K562 (cell line): Measurements from ENCODE around the gene ZNF668. TPM values are rescaled to one million over a fixed set of nuclear protein-coding genes. Genes with fewer than 3 reads are reported as not detected.

Experiments used
- ATAC-seq: fragments of 200-7000 bp; cut with Tn5 transposase; 3 replicates; pipeline ENCODE4 v1.9.1; 2020; ENCODE audit warnings: moderate library complexity
- BruUV-seq: library from RNA; stranded (reverse); fragments of 400-500 nt; replicated peaks from 2 replicates; lab custom pipeline; 2021; lab: Mats Ljungman, UMichigan
- CTCF ChIA-PET: fragments of 300-600 bp; formaldehyde crosslinking; extraction: SDS; loops from one replicate; lab custom pipeline; 2021; ENCODE audit warnings: low intra/inter-chr PET ratio; lab: Yijun Ruan, JAX
- POLR2A ChIA-PET: fragments of 300-600, 350-650 bp; sonication (Branson Sonifier 250); formaldehyde crosslinking; extraction: SDS; loops from one replicate; lab custom pipeline; 2021; ENCODE audit warnings: antibody characterized with exemption, inconsistent platforms; lab: Yijun Ruan, JAX
- DNase-seq, 4 experiments: peaks; one replicate each; pipeline versions ENCODE4 v3.0.0 to v3.0.0-alpha.2; 2011 to 2018; ENCODE audit warnings: low spot score in 3 of 4, mixed read lengths in 3 of 4; ENCODE audit errors: extremely low read depth in 1 of 4
- FAIRE-seq: peaks from 2 replicates; lab custom pipeline; 2011; peaks lifted over from hg19 to GRCh38; lab: Jason Lieb, UNC
- H2AFZ ChIP-seq: 2 replicates; pipeline ENCODE4 v1.6.0; 2011; ENCODE audit warnings: low read depth, low read length, control low read depth, inconsistent platforms
- H3K27ac ChIP-seq: fragments of 200-600 bp; 3 replicates; pipeline ENCODE4 v1.8.0; 2011; ENCODE audit warnings: low read depth, mild to moderate bottlenecking, control low read depth, inconsistent platforms, low read length, moderate library complexity, mixed read lengths; ENCODE audit errors: extremely low read depth
- H3K27me3 ChIP-seq, 2 experiments: fragments of 300-600 bp in 1 of 2; 2 replicates in 1 of 2; 3 replicates in 1 of 2; pipeline versions ENCODE4 v1.6.0 to v1.8.0; 2011; ENCODE audit warnings: inconsistent platforms in 2 of 2, low read length in 2 of 2, mild to moderate bottlenecking in 1 of 2, mixed read lengths in 1 of 2, moderate library complexity in 1 of 2; ENCODE audit not compliant: control insufficient read depth in 2 of 2, insufficient read depth in 2 of 2
- H3K36me3 ChIP-seq: fragments of 300-600 bp; 3 replicates; pipeline ENCODE4 v1.8.0; 2011; ENCODE audit warnings: mild to moderate bottlenecking, low read length, inconsistent platforms; ENCODE audit not compliant: control insufficient read depth, insufficient read depth
- H3K4me1 ChIP-seq, 2 experiments: fragments of 200-600 bp in 1 of 2; replicated peaks in 1 of 2; 2 replicates in 1 of 2; 3 replicates in 1 of 2; pipeline versions ENCODE4 v1.5.1 to v1.8.0; 2011; ENCODE audit warnings: inconsistent platforms in 2 of 2, low read length in 2 of 2, mild to moderate bottlenecking in 1 of 2, mixed read lengths in 1 of 2, moderate library complexity in 1 of 2; ENCODE audit not compliant: control insufficient read depth in 2 of 2, insufficient read depth in 2 of 2
- H3K4me2 ChIP-seq: 2 replicates; pipeline ENCODE4 v1.6.1; 2011; ENCODE audit warnings: low read length, control low read depth, inconsistent platforms, mixed read lengths; ENCODE audit not compliant: insufficient read depth
- H3K4me3 ChIP-seq: fragments of 200-600 bp; sonication (generic), shearing (Covaris generic); 2 replicates; pipeline ENCODE4 v1.5.1; 2016; ENCODE audit warnings: control low read depth, inconsistent platforms
- H3K79me2 ChIP-seq: fragments of 200-600 bp; 3 replicates; pipeline ENCODE4 v1.8.0; 2011; ENCODE audit warnings: low read length, inconsistent platforms; ENCODE audit not compliant: control insufficient read depth, insufficient read depth
- H3K9ac ChIP-seq, 2 experiments: 2 replicates each; pipeline versions ENCODE4 v1.6.0 to v1.6.1; 2011; ENCODE audit warnings: low read depth in 2 of 2, low read length in 2 of 2, control low read depth in 1 of 2, inconsistent platforms in 1 of 2, mild to moderate bottlenecking in 1 of 2, mixed read lengths in 1 of 2; ENCODE audit not compliant: insufficient read depth in 1 of 2
- H3K9me1 ChIP-seq: one replicate; pipeline ENCODE4 v1.6.0; 2011; ENCODE audit warnings: inconsistent platforms, mild to moderate bottlenecking, low read length, moderate library complexity; ENCODE audit not compliant: control insufficient read depth, insufficient read depth
- H3K9me3 ChIP-seq: replicated peaks from 2 replicates; pipeline ENCODE4 v1.5.1; 2011; ENCODE audit warnings: low read depth, low read length, inconsistent platforms; ENCODE audit not compliant: control insufficient read depth, insufficient read depth
- H4K20me1 ChIP-seq: replicated peaks from 2 replicates; pipeline ENCODE4 v1.6.1; 2011; ENCODE audit warnings: low read length, inconsistent platforms, mixed read lengths; ENCODE audit not compliant: control insufficient read depth, insufficient read depth
- CHAMP1 ChIP-seq: fragments of 450-650 bp; IDR thresholded peaks from 2 replicates; pipeline ENCODE4 v1.6.1; 2016; ENCODE audit warnings: mild to moderate bottlenecking
- FOXM1 ChIP-seq, 2 experiments: fragments of 450-650 bp in 1 of 2; sonication (generic) in 1 of 2; formaldehyde crosslinking in 1 of 2; IDR thresholded peaks; 2 replicates each; pipeline versions ENCODE4 v1.6.1 to v1.9.0; 2017 to 2022; ENCODE audit warnings: low read depth in 2 of 2, mild to moderate bottlenecking in 2 of 2, missing genetic modification reagents in 1 of 2, moderate library complexity in 1 of 2
- PBX2 ChIP-seq, 2 experiments: IDR thresholded peaks in 1 of 2; conservative IDR thresholded peaks in 1 of 2; 2 replicates each; pipeline ENCODE4 v1.6.1; 2016; ENCODE audit warnings: low read depth in 2 of 2, mild to moderate bottlenecking in 1 of 2, missing compliant biosample characterization in 1 of 2, missing genetic modification characterization in 1 of 2, moderate library complexity in 1 of 2
- PHF20 ChIP-seq: fragments of 450-650 bp; IDR thresholded peaks from 2 replicates; pipeline ENCODE4 v1.6.1; 2018; ENCODE audit not compliant: partially characterized antibody
- POU5F1 ChIP-seq: fragments of 150-350 bp; IDR thresholded peaks from 2 replicates; pipeline ENCODE4 v1.6.1; 2014; ENCODE audit warnings: borderline replicate concordance, low read length, low read depth, mild to moderate bottlenecking; ENCODE audit not compliant: partially characterized antibody
- RBM14 ChIP-seq: fragments of 200-400 bp; formaldehyde crosslinking; IDR thresholded peaks from 2 replicates; pipeline ENCODE4 v1.6.1; 2018; ENCODE audit warnings: low read depth, mild to moderate bottlenecking, low read length, moderate library complexity, borderline replicate concordance; ENCODE audit not compliant: insufficient read depth
- TCFL5 ChIP-seq: fragments of 250-450 bp; sonication (Bioruptor Pico); conservative IDR thresholded peaks from 2 replicates; pipeline ENCODE4 v1.6.1; 2021; ENCODE audit warnings: mild to moderate bottlenecking, moderate library complexity, matching md5 sums
- XRCC5 ChIP-seq: fragments of 200-400 bp; formaldehyde crosslinking; IDR thresholded peaks from 2 replicates; pipeline ENCODE4 v1.6.1; 2017; ENCODE audit warnings: low read depth, mild to moderate bottlenecking, low read length
- ZFP1 ChIP-seq: fragments of 450-650 bp; formaldehyde crosslinking; IDR thresholded peaks from 2 replicates; pipeline ENCODE4 v1.4.0; 2020; ENCODE audit warnings: mild to moderate bottlenecking, mixed read lengths
- ZNF124 ChIP-seq: sonication (generic); formaldehyde crosslinking; IDR thresholded peaks from 2 replicates; pipeline ENCODE4 v1.8.1; 2022; ENCODE audit warnings: missing genetic modification reagents
- WGBS: fragments of 100-300 bp; shearing (Covaris generic); methylation state at CpG from one replicate; pipeline ENCODE4 v1.1.6; 2016; ENCODE audit warnings: low coverage, mixed read lengths; ENCODE audit not compliant: insufficient coverage; ENCODE audit errors: missing lambda C conversion rate; 5-methylcytosine and 5-hydroxymethylcytosine counted together
- in situ Hi-C: fragments of 300-500 bp; cut with MboI; formaldehyde crosslinking; loops from 4 replicates; pipeline ENCODE4 v1.15.0; 2018; ENCODE audit warnings: inconsistent platforms, mixed read lengths
- intact Hi-C: fragments of 100-400 bp; cut with micrococcal nuclease; formaldehyde crosslinking; loops from 2 replicates; pipeline ENCODE4 v1.14.2; 2022
- polyA plus RNA-seq, 8 experiments: library from polyadenylated mRNA; depleted of rRNA in 4 of 8; stranded (reverse) in 5 of 8; unstranded in 3 of 8; fragments of >200 nt; fragmentation: Nextera tagmentation in 2 of 8; fragmentation: Illumina TruSeq in 1 of 8; extraction: Ambion mirVana in 2 of 8; extraction: Trizol in 1 of 8; gene quantifications; 2 replicates each; pipeline versions ENCODE4 v1.2.1 to v1.2.3, GENCODE V29; 2011 to 2014; ENCODE audit warnings: inconsistent platforms in 1 of 8, missing spikeins in 1 of 8
- total RNA-seq, 7 experiments: library from RNA; depleted of rRNA in 6 of 7; stranded (reverse); fragments of >200 nt in 6 of 7; fragmentation: Illumina TruSeq in 2 of 7; extraction: Trizol in 2 of 7; gene quantifications; 2 replicates each; pipeline versions ENCODE4 v1.2.1 to v1.2.3, GENCODE V29; 2011 to 2021; ENCODE audit warnings: low replicate concordance in 1 of 7

ZNF668 gene
- total and polyA plus RNA-seq, 9 of the 15 experiments (the other 6 are each of a cell fraction or from before 2014, with no cell fraction given) = 0.04 to 15.3 (median 3.8) TPM; not detected in 1

GRCh38 chr16:31113121-31114120 lies 39.4 kb upstream of the ZNF668 start (continued):
- TF ChIP-seq XRCC5 (no peak), POU5F1 (no peak)
- TF ChIP-seq, all 486 proteins: peak for 7

GRCh38 chr16:31112711-31113110 lies 38.7 kb upstream of the ZNF668 start:
- CTCF ChIA-PET = no interaction called here
- TF ChIP-seq ZFP1 (no peak), TCFL5 (no peak), PBX2 (CRISPR knock-in tag; IDR thresholded peaks at IDR 0.05; ENCODE audit: low read depth) (no peak), PBX2 (tag; conservative IDR thresholded peaks at IDR 0.05; ENCODE audit: low read depth) (no peak), RBM14 (no peak), ZNF124 (CRISPR knock-in tag) (no peak), PHF20 (no peak), CHAMP1 (no peak), FOXM1 (IDR thresholded peaks at IDR 0.05; ENCODE audit: low read depth) (no peak), FOXM1 (CRISPR knock-in tag; IDR thresholded peaks at IDR 0.05; ENCODE audit: low read depth) (no peak)

More at GRCh38 chr16:31112711-31113110, 38.7 kb upstream of the ZNF668 start:
- Histone ChIP-seq H3K4me3 (no peak overlapping the region), H3K27me3 (no peaks in the 10 kb centered on the region), H3K9ac (peak overlapping the region in 1 of 2 experiments; percentile 3; a peak in 1 of 4 replicates), H3K9me3 (no peaks in the 10 kb centered on the region), H3K9me1 (no peaks in the 10 kb centered on the region), H4K20me1 (no peaks in the 10 kb centered on the region; the same call in 1 of the 2 replicates), H3K27ac (no peak overlapping the region), H3K4me2 (no peak overlapping the region), H3K4me1 (peaks cover 3 to 44% of the 10 kb centered on the region in 2 experiments; a peak in 4 of 5 replicates), H3K36me3 (peaks cover 51% of the 10 kb centered on the region; the same call in 2 of the 3 replicates), H2AFZ (no peak overlapping the region), H3K79me2 (peaks cover 27% of the 10 kb centered on the region)
- no peak for FAIRE-seq
- no peak for ATAC-seq
- 91% methylated on average over 2 of the region's 2 CpGs for WGBS
- no peak for DNase-seq
- POLR2A ChIA-PET = interaction anchor here (0.8 to 1.1 kb wide), 4 partner anchors 9 to 114 kb away, joined by 3 to 5 read pairs (median 4); no protein-coding TSS in a partner anchor
- in situ Hi-C loops (no loop called here), intact Hi-C loops (no loop called here)
- BruUV-seq = no TSS peak
